PC-9 (cell line): ENCODE measurements around the gene INPPL1. TPM values are rescaled to one million over a fixed set of nuclear protein-coding genes. Genes with fewer than 3 reads are reported as not detected.

Experiments
- BruUV-seq: library from RNA; stranded (reverse); fragments of 400-500 nt; replicated peaks from 2 replicates; lab custom pipeline; 2021; lab: Mats Ljungman, UMichigan
- CTCF ChIA-PET: fragments of 300-600 bp; sonication (Branson Sonifier 250); formaldehyde crosslinking; loops from one replicate; lab custom pipeline; 2022; ENCODE audit warnings: antibody characterized with exemption; lab: Charles Lee
- POLR2A ChIA-PET: fragments of 300-600 bp; sonication (Branson Sonifier 250); formaldehyde crosslinking; loops from one replicate; lab custom pipeline; 2022; ENCODE audit warnings: antibody characterized with exemption; ENCODE audit not compliant: unreplicated experiment; lab: Charles Lee
- DNase-seq, 2 experiments: peaks; one replicate each; pipeline versions ENCODE4 v3.0.0 to v3.0.0-alpha.2; 2015 to 2022; ENCODE audit warnings: mixed read lengths in 1 of 2
- H2AFZ ChIP-seq: fragments of 200-600 bp; sonication (generic); 2 replicates; pipeline ENCODE4 v1.8.1; 2017; ENCODE audit warnings: antibody characterized with exemption
- H3F3A ChIP-seq: fragments of 200-600 bp; sonication (generic); 2 replicates; pipeline ENCODE4 v1.8.1; 2017; ENCODE audit warnings: antibody characterized with exemption, mild to moderate bottlenecking, low read depth; ENCODE audit not compliant: insufficient read depth
- H3K27ac ChIP-seq: fragments of 200-600 bp; sonication (generic); 2 replicates; pipeline ENCODE4 v1.6.1; 2016; ENCODE audit warnings: mixed run types
- H3K27me3 ChIP-seq: fragments of 200-600 bp; sonication (generic); 2 replicates; pipeline ENCODE4 v1.6.1; 2016; ENCODE audit warnings: low read depth, mixed run types; ENCODE audit not compliant: insufficient read depth
- H3K36me3 ChIP-seq: fragments of 200-600 bp; sonication (generic); 2 replicates; pipeline ENCODE4 v1.6.1; 2016; ENCODE audit warnings: low read depth, mixed run types
- H3K4me1 ChIP-seq: fragments of 200-600 bp; sonication (generic); replicated peaks from 2 replicates; pipeline ENCODE4 v1.6.1; 2016; ENCODE audit warnings: mixed run types; ENCODE audit not compliant: insufficient read depth
- H3K4me2 ChIP-seq: fragments of 200-600 bp; sonication (generic); 2 replicates; pipeline ENCODE4 v1.6.1; 2017; ENCODE audit warnings: mixed run types
- H3K4me3 ChIP-seq: fragments of 200-600 bp; sonication (generic); 2 replicates; pipeline ENCODE4 v1.6.1; 2016; ENCODE audit warnings: mixed run types
- H3K79me2 ChIP-seq: fragments of 200-600 bp; sonication (generic); 2 replicates; pipeline ENCODE4 v1.6.1; 2017; ENCODE audit warnings: low read depth, mixed run types
- H3K9me2 ChIP-seq: fragments of 200-600 bp; sonication (generic); 2 replicates; pipeline ENCODE4 v1.8.1; 2017; ENCODE audit warnings: mild to moderate bottlenecking; ENCODE audit not compliant: insufficient read depth
- H3K9me3 ChIP-seq: fragments of 200-600 bp; sonication (generic); 2 replicates; pipeline ENCODE4 v1.8.1; 2016; ENCODE audit warnings: low read depth; ENCODE audit not compliant: insufficient read depth
- H4K20me1 ChIP-seq: fragments of 200-600 bp; sonication (generic); 2 replicates; pipeline ENCODE4 v1.8.1; 2017; ENCODE audit not compliant: insufficient read depth
- EZH2 ChIP-seq: fragments of 200-600 bp; sonication (generic); IDR thresholded peaks from 2 replicates; pipeline ENCODE4 v1.8.0; 2017; ENCODE audit warnings: antibody characterized with exemption, low read depth
- intact Hi-C: fragments of 100-400 bp; cut with micrococcal nuclease; formaldehyde crosslinking; loops from one replicate; pipeline ENCODE4 v1.10.0; 2022; ENCODE audit not compliant: unreplicated experiment
- total RNA-seq: library from RNA; stranded (reverse); gene quantifications from 2 replicates; pipeline ENCODE4 v1.2.3, GENCODE V29; 2021
- TF ChIP-seq, protein P1 (sequence below): fragments of 200-600 bp; sonication (generic); conservative IDR thresholded peaks from 2 replicates; pipeline ENCODE4 v1.6.1; 2017; ENCODE audit warnings: mixed run types, antibody characterized with exemption, mild to moderate bottlenecking, moderate library complexity

INPPL1 gene
- total RNA-seq, 1 experiment from 2014 or later, result 199 TPM

- no peaks in the 10 kb centered on the region for H3F3A ChIP-seq
- H3K79me2 ChIP-seq, result no peaks in the 10 kb centered on the region
- no peaks in the 10 kb centered on the region for H3K36me3 ChIP-seq
- H3K4me2 ChIP-seq, result no peak overlapping the region
- no peaks in the 10 kb centered on the region for H3K4me1 ChIP-seq
- CTCF ChIA-PET, result interaction anchor here (0.6 kb wide), 1 partner anchor 134 kb away, joined by 3 read pairs; no protein-coding TSS in a partner anchor
- no peak overlapping the region for H3K4me3 ChIP-seq
- TF ChIP-seq, protein P1, sequence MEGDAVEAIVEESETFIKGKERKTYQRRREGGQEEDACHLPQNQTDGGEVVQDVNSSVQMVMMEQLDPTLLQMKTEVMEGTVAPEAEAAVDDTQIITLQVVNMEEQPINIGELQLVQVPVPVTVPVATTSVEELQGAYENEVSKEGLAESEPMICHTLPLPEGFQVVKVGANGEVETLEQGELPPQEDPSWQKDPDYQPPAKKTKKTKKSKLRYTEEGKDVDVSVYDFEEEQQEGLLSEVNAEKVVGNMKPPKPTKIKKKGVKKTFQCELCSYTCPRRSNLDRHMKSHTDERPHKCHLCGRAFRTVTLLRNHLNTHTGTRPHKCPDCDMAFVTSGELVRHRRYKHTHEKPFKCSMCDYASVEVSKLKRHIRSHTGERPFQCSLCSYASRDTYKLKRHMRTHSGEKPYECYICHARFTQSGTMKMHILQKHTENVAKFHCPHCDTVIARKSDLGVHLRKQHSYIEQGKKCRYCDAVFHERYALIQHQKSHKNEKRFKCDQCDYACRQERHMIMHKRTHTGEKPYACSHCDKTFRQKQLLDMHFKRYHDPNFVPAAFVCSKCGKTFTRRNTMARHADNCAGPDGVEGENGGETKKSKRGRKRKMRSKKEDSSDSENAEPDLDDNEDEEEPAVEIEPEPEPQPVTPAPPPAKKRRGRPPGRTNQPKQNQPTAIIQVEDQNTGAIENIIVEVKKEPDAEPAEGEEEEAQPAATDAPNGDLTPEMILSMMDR, result no peak
- TF ChIP-seq EZH2, result no peak
- no peak overlapping the region for H2AFZ ChIP-seq
- H4K20me1 ChIP-seq, result no peaks in the 10 kb centered on the region
- DNase-seq, result no peak
- H3K9me3 ChIP-seq, result no peaks in the 10 kb centered on the region
- intact Hi-C loops, result no loop called here
- POLR2A ChIA-PET, result no interaction called here
- no peak overlapping the region for H3K27ac ChIP-seq
- peaks cover 5% of the 10 kb centered on the region; the same call in 1 of the 2 replicates for H3K27me3 ChIP-seq
- H3K9me2 ChIP-seq, result no peaks in the 10 kb centered on the region
- BruUV-seq, result no TSS peak
These were observed 62.7 kb downstream of the INPPL1 start for GRCh38 chr11:72287293-72287692.

Other genes starting within 250 kb of the INPPL1 start
- gene IL18BP, start 225.9 kb upstream of the INPPL1 start, total RNA-seq, result 16.9 and 17.9 TPM in 2 replicates
- gene NUMA1, start 144.2 kb upstream of the INPPL1 start, total RNA-seq, result 221 and 267 TPM in 2 replicates
- 17.5 and 19.6 TPM in 2 replicates for gene LRRC51, start 143.9 kb upstream of the INPPL1 start, total RNA-seq
- 94.6 and 107 TPM in 2 replicates for gene LAMTOR1, start 121.5 kb upstream of the INPPL1 start, total RNA-seq
- not detected in 2 replicates for gene TOMT, start 118.8 kb upstream of the INPPL1 start, total RNA-seq
- gene ANAPC15, start 112.1 kb upstream of the INPPL1 start, total RNA-seq, result 77.2 and 97.8 TPM in 2 replicates
- gene FOLR3, start 89.0 kb upstream of the INPPL1 start, total RNA-seq, result not detected in 2 replicates
- gene FOLR1, start 32.6 kb upstream of the INPPL1 start, total RNA-seq, result 4.7 and 5.0 TPM in 2 replicates
- gene FOLR2, start 8.0 kb upstream of the INPPL1 start, total RNA-seq, result not detected in 2 replicates
- not detected in 2 replicates for gene PHOX2A, start 19.4 kb downstream of the INPPL1 start, total RNA-seq
- gene CLPB, start 209.8 kb downstream of the INPPL1 start, total RNA-seq, result 34.1 and 37.8 TPM in 2 replicates